Measurements from ENCODE around the gene FAM210B.
"Not testable (repeated sequence)": the region's sequence is repeated elsewhere in the genome, so short reads cannot be mapped to it uniquely, and the experiment has no call there.

The FAM210B gene

GRCh38 chr20:56358600-56359211 is at the start of gene FAM210B:
FAM210B (plus strand) TSS chr20:56358974; CDS start chr20:56359006, 32 bp downstream.
- in situ Hi-C loops (cut with MboI; ENCODE audit: low sequenced_read_pairs), result no loop called here

- in situ Hi-C loops (cut with MboI; ENCODE audit: low sequenced_read_pairs), result no loop called here
Measured at GRCh38 chr20:56316051-56316450, 42.7 kb upstream of the FAM210B start.

DNA sequence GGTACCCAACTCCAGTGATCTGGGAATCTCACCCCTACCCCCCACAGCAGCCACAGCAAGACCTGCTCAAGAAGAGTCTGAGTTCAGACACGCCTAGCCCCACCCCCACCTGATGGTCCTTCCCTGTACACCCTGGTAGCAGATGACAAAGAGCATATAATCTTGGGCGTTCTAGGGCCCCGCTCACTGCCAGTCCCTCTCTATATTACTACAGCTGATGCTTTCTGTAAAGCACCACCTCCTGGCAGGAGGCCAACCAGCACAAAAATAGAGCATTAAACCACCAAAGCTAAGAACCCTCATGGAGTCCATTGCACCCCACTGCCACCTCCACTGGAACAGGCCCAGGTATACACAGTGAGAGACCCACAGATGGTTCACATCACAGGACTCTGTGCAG is 42.3 kb upstream of the FAM210B start:
- in situ Hi-C loops (cut with MboI; ENCODE audit: low sequenced_read_pairs), result no loop called here

- in situ Hi-C loops (cut with MboI; ENCODE audit: low sequenced_read_pairs), result no loop called here
Measured at GRCh38 chr20:56322681-56323080, 36.1 kb upstream of the FAM210B start.

DNA sequence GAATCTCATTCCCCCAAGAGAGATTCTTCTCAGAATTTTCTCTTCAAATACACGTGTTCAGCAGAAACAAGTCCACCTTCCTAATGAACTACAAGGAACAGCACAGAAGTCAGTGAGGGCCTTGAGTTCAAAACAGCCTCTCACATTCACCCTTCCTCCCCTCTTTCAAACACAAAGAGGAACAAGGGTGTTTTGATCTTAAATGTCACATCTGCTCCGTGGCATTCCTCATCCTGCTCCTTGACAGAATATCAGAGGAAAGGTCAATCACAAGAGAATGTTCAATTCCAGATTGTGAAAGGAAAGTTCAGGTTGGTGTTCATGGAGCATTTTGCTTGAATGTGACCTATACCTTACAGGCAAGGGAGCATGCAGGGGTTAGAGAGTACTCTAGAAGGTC is 35.6 kb upstream of the FAM210B start:
- in situ Hi-C loops (cut with MboI; ENCODE audit: low sequenced_read_pairs), result no loop called here

DNA sequence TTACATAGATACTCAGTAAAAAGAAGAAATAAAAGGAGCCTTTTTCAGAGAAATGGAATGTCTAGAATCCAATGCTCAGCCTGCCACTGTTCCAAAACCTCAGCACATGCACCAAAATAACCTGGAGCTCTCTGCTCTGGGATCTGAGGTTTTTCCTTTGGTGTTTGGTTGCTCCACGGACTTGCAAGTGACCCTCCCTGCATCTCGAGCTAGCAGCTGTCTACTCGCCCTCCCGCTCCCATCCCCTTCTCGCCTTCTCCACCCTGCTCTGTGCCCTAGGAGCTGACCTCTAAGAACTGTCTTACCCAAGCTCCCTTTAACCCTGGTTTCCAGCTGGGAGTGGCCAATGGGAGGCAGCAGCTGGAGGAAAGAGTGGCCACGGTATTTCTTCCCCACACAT is 35.1 kb upstream of the FAM210B start:
- in situ Hi-C loops (cut with MboI; ENCODE audit: low sequenced_read_pairs), result no loop called here

DNA sequence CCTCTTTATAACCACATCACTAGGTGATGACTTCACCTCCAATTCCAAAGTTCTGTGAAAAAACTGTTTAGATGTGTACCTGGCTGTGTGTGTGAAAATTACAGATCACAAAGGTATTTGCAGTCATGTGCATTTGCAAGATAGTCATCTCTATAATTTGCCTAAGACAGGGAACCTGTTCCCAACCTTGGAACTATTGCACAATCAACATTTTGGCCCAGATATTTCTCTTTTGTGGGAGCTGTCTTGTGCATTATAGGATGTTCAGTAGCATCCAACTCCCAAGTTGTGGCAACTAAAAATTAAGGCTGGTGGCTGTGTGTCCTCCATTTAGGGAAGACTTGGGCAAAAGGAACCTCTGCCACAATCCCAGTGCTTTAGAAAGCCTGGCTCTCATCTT is 34.0 kb upstream of the FAM210B start:
- in situ Hi-C loops (cut with MboI; ENCODE audit: low sequenced_read_pairs), result no loop called here

DNA sequence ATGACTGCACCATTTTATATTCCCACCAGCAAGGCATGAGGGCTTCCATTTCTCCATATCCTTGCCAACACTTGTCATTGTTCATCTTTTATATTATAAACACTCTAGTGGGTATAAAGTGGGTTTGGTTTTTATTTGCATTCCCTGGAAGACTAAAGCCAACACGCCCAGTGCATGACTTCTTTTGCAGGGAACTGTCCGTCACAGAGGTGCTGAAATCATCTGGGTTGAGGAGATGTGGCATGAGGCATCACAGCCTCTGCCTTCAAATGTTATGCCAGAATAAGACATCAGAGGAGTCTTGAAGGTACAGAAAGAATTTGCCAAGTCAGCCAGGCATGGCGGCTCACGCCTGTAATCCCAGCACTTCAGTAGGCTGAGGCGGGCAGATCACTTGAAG is 29.9 kb upstream of the FAM210B start:
- in situ Hi-C loops (cut with MboI; ENCODE audit: low sequenced_read_pairs), result no loop called here

DNA sequence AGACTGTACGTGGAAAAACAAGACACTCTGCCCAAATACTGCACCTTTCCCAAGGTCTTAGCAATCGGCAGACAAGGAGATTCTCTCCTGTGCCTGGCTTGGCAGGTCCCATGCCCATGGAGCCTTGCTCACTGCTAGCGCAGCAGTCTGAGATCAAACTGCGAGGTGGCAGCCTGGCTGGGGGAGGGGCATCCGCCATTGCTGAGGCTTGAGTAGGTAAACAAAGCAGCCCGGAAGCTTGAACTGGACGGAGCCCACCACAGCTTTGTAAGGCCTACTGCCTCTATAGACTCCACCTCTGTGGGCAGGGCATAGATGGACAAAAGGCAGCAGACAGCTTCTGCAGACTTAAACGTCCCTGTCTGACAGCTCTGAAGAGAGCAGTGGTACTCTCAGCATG is 22.1 kb upstream of the FAM210B start:
- in situ Hi-C loops (cut with MboI; ENCODE audit: low sequenced_read_pairs), result not testable (repeated sequence)

DNA sequence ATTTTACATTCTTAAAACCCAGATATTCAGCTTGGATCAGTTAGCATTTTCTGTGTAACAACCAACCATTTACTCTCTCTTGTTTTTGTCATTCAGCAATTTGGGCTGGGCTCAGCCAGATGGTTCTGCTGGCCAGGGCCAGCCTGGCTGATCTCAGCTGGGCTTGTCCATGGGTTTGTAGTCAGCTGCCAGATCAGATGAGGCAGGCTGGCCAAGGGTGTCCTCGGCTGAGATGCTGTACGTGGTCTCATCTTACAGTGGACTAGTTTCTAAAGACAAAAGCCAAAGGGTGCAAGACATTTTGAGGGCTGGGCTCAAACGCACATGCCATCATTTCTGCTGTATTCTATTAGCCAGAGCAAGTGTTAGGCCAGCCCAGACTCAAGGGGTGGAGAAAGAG is 16.0 kb upstream of the FAM210B start:
- in situ Hi-C loops (cut with MboI; ENCODE audit: low sequenced_read_pairs), result no loop called here

GRCh38 chr20:56343861-56344381 is 14.9 kb upstream of the FAM210B start:
- in situ Hi-C loops (cut with MboI; ENCODE audit: low sequenced_read_pairs), result no loop called here

GRCh38 chr20:56345911-56346310 is 12.9 kb upstream of the FAM210B start:
- in situ Hi-C loops (cut with MboI; ENCODE audit: low sequenced_read_pairs), result no loop called here

GRCh38 chr20:56347628-56348304 is 11.0 kb upstream of the FAM210B start:
- in situ Hi-C loops (cut with MboI; ENCODE audit: low sequenced_read_pairs), result no loop called here

GRCh38 chr20:56348305-56348693 is 10.5 kb upstream of the FAM210B start:
- in situ Hi-C loops (cut with MboI; ENCODE audit: low sequenced_read_pairs), result no loop called here

- in situ Hi-C loops (cut with MboI; ENCODE audit: low sequenced_read_pairs), result no loop called here
Measured at GRCh38 chr20:56348746-56349145, 10.0 kb upstream of the FAM210B start.

DNA sequence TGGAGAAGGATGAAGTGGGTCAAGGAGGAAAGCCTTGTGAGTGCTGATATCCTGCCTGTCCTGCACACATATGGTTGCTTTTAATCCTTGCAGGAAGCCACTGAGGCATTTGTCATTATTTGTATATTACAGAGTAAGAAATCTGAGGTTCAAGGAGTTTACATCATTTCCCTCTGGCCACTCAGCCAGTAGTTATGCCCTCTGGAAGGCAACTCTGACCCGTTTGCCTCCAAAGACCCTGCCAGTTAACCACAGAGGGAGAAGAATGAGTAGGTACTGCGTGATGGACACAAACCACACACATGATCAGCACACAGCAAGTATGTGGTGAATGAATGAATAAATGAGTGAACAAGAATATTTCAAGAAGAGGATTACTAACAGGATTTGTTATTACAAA is 7.9 kb upstream of the FAM210B start:
- in situ Hi-C loops (cut with MboI; ENCODE audit: low sequenced_read_pairs), result no loop called here

- in situ Hi-C loops (cut with MboI; ENCODE audit: low sequenced_read_pairs), result no loop called here
Measured at GRCh38 chr20:56352345-56353055, 6.3 kb upstream of the FAM210B start.

- in situ Hi-C loops (cut with MboI; ENCODE audit: low sequenced_read_pairs), result no loop called here
Measured at GRCh38 chr20:56353356-56353755, 5.4 kb upstream of the FAM210B start.

DNA sequence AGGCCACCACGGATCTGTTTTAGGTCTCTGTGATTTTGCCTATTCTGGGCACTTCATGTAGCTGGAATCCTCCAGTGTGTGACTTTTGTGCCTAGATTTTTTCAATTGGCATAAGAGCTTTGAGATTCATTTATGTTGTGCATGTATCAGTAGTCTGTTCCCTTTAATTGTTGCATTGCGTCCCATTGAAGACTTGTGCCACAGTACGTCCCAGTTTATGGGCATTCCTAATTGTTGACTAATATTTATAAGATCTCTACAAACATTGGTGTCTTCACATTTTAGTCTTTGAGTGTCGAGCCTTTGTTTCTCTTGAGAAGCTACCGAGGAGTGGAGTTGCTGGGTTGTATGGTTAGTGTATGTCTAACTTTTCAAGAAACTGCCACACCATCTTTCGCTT is 704 bp upstream of the FAM210B start:
- in situ Hi-C loops (cut with MboI; ENCODE audit: low sequenced_read_pairs), result no loop called here

DNA sequence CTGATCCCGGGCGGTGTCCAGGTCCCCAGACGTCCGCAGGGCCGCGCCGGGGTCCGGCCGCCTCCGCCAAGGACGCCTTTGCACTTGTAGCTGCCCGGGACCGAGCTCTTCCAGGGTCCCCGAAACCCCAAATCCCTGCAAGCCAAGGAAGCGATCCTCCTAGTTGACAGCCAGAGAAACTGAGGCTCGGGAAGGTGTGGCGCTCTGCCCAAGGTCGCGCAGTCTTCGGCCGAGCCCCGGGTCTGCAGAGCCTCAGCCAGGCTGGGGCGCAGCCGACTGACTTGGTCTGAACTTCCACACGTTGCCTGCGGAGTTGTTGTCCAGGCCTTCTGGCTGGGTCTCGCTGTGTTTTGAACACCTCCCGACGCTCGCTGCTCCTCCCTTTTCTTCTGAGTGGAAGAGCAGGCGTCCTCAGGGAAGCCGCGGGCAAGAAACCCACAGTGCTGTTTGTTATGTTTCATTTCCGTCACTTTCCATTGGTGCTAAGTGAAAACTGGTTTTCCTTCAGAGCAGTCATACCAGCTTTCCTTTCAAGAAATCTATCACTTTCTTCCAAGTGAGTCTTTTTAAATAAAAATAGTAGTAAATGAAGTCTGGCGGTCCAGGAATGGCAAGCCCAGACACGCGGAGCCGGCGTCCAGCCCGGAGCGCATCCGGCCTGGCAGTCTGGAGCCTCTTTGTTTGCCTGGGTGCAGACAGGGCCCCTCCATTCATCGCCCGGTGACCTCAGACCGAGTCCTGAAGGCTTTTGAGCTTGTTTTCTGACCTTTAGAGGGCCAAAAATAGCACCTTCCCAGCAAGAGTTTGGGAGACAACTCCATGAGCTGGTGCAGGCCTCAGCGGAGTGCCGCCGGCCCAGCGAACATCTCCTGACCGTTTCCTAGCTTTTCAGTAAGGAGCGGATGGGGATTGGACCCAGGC is 698 bp downstream of the FAM210B start:
- in situ Hi-C loops (cut with MboI; ENCODE audit: low sequenced_read_pairs), result no loop called here
